PC-3 (cell line): ENCODE measurements around the gene NFIC. TPM values are rescaled to one million over a fixed set of nuclear protein-coding genes. Genes with fewer than 3 reads are reported as not detected.

ENCODE experiments used
- ATAC-seq: fragments of 200-7000 bp; cut with Tn5 transposase; 2 replicates; pipeline ENCODE4 v1.9.1; 2020; ENCODE audit warnings: mild to moderate bottlenecking, moderate library complexity
- BruUV-seq: library from RNA; stranded (reverse); fragments of 400-500 nt; replicated peaks from 2 replicates; lab custom pipeline; 2021; lab: Mats Ljungman, UMichigan
- CTCF ChIA-PET: fragments of 300-600 bp; sonication (Branson Sonifier 250); formaldehyde crosslinking; loops from one replicate; lab custom pipeline; 2022; ENCODE audit warnings: antibody characterized with exemption; lab: Charles Lee
- POLR2A ChIA-PET: fragments of 300-600 bp; sonication (Branson Sonifier 250); formaldehyde crosslinking; loops from one replicate; lab custom pipeline; 2022; ENCODE audit warnings: antibody characterized with exemption; ENCODE audit not compliant: unreplicated experiment; lab: Charles Lee
- DNase-seq: peaks from one replicate; pipeline ENCODE4 v3.0.0-alpha.2; 2015
- H2AFZ ChIP-seq: fragments of 300-600 bp; sonication (generic); 2 replicates; pipeline ENCODE4 v1.6.0; 2016; ENCODE audit warnings: antibody characterized with exemption, low read length
- H3F3A ChIP-seq: fragments of 300-600 bp; sonication (generic); one replicate; pipeline ENCODE4 v1.6.0; 2017; ENCODE audit warnings: antibody characterized with exemption, low read length, control low read depth, mild to moderate bottlenecking; ENCODE audit not compliant: unreplicated experiment
- H3K27ac ChIP-seq: fragments of 300-600 bp; sonication (generic); 2 replicates; pipeline ENCODE4 v1.5.1; 2016; ENCODE audit warnings: mild to moderate bottlenecking, low read length
- H3K27me3 ChIP-seq: fragments of 300-600 bp; sonication (generic); 2 replicates; pipeline ENCODE4 v1.6.1; 2016; ENCODE audit warnings: low read length, mixed read lengths
- H3K36me3 ChIP-seq: fragments of 300-600 bp; sonication (generic); 2 replicates; pipeline ENCODE4 v1.6.1; 2016; ENCODE audit warnings: low read depth, mixed run types, low read length, mixed read lengths
- H3K4me1 ChIP-seq: fragments of 300-600 bp; sonication (generic); 2 replicates; pipeline ENCODE4 v1.5.1; 2016; ENCODE audit warnings: low read length; ENCODE audit not compliant: insufficient read depth
- H3K4me2 ChIP-seq: fragments of 300-600 bp; sonication (generic); 2 replicates; pipeline ENCODE4 v1.6.0; 2016; ENCODE audit warnings: low read length
- H3K4me3 ChIP-seq: fragments of 300-600 bp; sonication (generic); 2 replicates; pipeline ENCODE4 v1.5.1; 2016; ENCODE audit warnings: mild to moderate bottlenecking, low read length, mixed read lengths
- H3K79me2 ChIP-seq: fragments of 300-600 bp; sonication (generic); 2 replicates; pipeline ENCODE4 v1.6.1; 2017; ENCODE audit warnings: low read length, mixed read lengths
- H3K9ac ChIP-seq: fragments of 300-600 bp; sonication (generic); 2 replicates; pipeline ENCODE4 v1.6.0; 2016; ENCODE audit warnings: mild to moderate bottlenecking, low read length
- H3K9me2 ChIP-seq: fragments of 300-600 bp; sonication (generic); replicated peaks from 2 replicates; pipeline ENCODE4 v1.6.1; 2016; ENCODE audit warnings: mixed run types, low read length, mixed read lengths
- H3K9me3 ChIP-seq: fragments of 300-600 bp; sonication (generic); 2 replicates; pipeline ENCODE4 v1.6.1; 2016; ENCODE audit warnings: low read length, mixed read lengths
- H4K20me1 ChIP-seq: fragments of 300-600 bp; sonication (generic); 2 replicates; pipeline ENCODE4 v1.6.1; 2016; ENCODE audit warnings: low read length, mixed read lengths
- EZH2 ChIP-seq: fragments of 300-600 bp; sonication (generic); IDR thresholded peaks from one replicate; pipeline ENCODE4 v1.6.1; 2017; ENCODE audit warnings: antibody characterized with exemption, mild to moderate bottlenecking, low read length; ENCODE audit not compliant: unreplicated experiment
- EZH2phosphoT487 ChIP-seq: fragments of 300-600 bp; sonication (generic); IDR thresholded peaks from 2 replicates; pipeline ENCODE4 v1.6.1; 2018; ENCODE audit warnings: mild to moderate bottlenecking, antibody characterized with exemption, low read length, borderline replicate concordance
- intact Hi-C: fragments of 100-400 bp; cut with micrococcal nuclease; formaldehyde crosslinking; loops from 2 replicates; pipeline ENCODE4 v1.9.0; 2023
- total RNA-seq: library from RNA; depleted of rRNA; stranded (reverse); fragments of >200 nt; gene quantifications from 2 replicates; pipeline ENCODE4 v1.2.3, GENCODE V29; 2014
- TF ChIP-seq, protein P1 (sequence below): fragments of 300-600 bp; sonication (generic); conservative IDR thresholded peaks from 2 replicates; pipeline ENCODE4 v1.5.1; 2017; ENCODE audit warnings: antibody characterized with exemption, low read depth, mild to moderate bottlenecking, low read length

Gene NFIC
- total RNA-seq, 1 experiment from 2014 or later = 31.7 TPM

DNA sequence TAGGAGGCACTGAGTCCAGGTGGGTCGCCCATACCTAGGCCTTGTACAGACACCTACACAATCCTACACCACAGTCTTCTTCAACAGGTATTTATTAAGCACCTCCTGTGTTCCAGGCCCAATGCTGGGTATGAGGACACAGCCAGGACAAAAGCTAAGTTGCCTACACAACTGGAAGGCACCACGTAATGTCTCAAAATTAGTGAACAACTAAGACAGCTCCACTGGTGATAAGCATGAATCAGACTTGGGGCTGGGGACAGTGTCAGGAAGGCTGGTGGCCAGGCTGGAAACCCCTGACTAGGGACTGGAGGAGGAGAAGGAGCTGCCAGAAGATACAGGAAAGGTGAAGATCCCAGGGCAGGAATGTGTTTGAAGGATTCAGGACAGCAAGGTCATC lies 111.6 kb downstream of the NFIC start:
- no peaks in the 10 kb centered on the region for H3K79me2 ChIP-seq
- H3K9me2 ChIP-seq = no peaks in the 10 kb centered on the region
- ATAC-seq (no peak), DNase-seq (no peak)
- H3K9ac ChIP-seq = no peak overlapping the region
- no peak overlapping the region for H3K4me2 ChIP-seq
- intact Hi-C loops = no loop called here
- no peaks in the 10 kb centered on the region for H3K36me3 ChIP-seq
- H3K27me3 ChIP-seq = no peaks in the 10 kb centered on the region
- H3K27ac ChIP-seq = no peak overlapping the region
- ChIA-PET POLR2A (no interaction called here), CTCF (no interaction called here)
- no TSS peak for BruUV-seq
- no peak overlapping the region for H3K4me3 ChIP-seq
- H3K9me3 ChIP-seq = no peaks in the 10 kb centered on the region
- H3K4me1 ChIP-seq = no peaks in the 10 kb centered on the region
- no peaks in the 10 kb centered on the region for H4K20me1 ChIP-seq
- no peaks in the 10 kb centered on the region for H3F3A ChIP-seq
- TF ChIP-seq, protein P1, sequence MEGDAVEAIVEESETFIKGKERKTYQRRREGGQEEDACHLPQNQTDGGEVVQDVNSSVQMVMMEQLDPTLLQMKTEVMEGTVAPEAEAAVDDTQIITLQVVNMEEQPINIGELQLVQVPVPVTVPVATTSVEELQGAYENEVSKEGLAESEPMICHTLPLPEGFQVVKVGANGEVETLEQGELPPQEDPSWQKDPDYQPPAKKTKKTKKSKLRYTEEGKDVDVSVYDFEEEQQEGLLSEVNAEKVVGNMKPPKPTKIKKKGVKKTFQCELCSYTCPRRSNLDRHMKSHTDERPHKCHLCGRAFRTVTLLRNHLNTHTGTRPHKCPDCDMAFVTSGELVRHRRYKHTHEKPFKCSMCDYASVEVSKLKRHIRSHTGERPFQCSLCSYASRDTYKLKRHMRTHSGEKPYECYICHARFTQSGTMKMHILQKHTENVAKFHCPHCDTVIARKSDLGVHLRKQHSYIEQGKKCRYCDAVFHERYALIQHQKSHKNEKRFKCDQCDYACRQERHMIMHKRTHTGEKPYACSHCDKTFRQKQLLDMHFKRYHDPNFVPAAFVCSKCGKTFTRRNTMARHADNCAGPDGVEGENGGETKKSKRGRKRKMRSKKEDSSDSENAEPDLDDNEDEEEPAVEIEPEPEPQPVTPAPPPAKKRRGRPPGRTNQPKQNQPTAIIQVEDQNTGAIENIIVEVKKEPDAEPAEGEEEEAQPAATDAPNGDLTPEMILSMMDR = no peak
- TF ChIP-seq EZH2 (no peak), EZH2phosphoT487 (no peak)
- H2AFZ ChIP-seq = no peak overlapping the region

DNA sequence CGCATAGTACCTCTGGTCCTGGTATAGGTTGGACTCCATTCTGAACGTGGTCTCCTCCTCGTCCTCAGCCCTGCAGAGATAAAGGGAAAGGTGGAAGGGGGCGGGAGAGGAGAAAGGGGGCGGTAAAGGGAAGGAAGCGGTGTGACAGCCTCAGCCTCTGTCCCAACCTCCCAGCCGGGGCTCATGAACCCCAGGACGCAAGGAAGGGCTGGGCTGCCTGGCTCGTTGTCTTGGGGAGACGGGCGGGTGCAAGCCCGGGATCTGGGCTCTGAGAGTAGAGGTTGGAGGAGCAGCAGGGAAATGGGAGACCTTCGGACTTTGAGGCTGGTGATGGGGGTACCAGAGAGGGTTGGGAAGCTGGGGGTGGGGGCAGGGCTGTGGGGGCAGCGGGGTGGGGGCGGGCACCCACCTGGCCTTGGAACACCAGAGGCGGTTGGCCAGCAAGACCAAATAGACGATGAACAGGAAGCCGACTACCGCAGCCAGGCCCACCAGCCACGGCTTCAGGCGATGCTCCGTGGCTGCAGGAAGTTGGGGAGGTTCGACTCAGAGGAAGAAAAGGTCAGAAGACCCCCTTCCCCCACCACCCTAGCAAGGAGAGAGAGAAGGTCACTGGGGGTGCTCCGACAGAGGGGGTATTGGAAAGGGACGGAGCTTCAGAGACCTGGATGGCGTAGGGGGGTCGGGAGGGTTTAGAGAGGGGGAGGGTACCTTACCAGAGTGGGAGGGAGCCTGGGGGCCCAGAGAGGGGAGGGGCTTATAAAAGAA lies 112.2 kb downstream of the NFIC start:
- Histone ChIP-seq H3K27me3 (no peaks in the 10 kb centered on the region), H3K36me3 (no peaks in the 10 kb centered on the region), H3K9ac (no peak overlapping the region), H3K4me3 (no peak overlapping the region), H4K20me1 (no peaks in the 10 kb centered on the region), H3K9me3 (no peaks in the 10 kb centered on the region), H3K4me1 (no peaks in the 10 kb centered on the region), H3K9me2 (no peaks in the 10 kb centered on the region), H3K4me2 (no peak overlapping the region), H3K79me2 (no peaks in the 10 kb centered on the region), H2AFZ (no peak overlapping the region), H3K27ac (no peak overlapping the region), H3F3A (no peaks in the 10 kb centered on the region)
- no TSS peak for BruUV-seq
- POLR2A ChIA-PET = no interaction called here
- ATAC-seq (no peak), DNase-seq (no peak)
- intact Hi-C loops = no loop called here
- TF ChIP-seq, protein P1 = no peak
- CTCF ChIA-PET = no interaction called here

DNA sequence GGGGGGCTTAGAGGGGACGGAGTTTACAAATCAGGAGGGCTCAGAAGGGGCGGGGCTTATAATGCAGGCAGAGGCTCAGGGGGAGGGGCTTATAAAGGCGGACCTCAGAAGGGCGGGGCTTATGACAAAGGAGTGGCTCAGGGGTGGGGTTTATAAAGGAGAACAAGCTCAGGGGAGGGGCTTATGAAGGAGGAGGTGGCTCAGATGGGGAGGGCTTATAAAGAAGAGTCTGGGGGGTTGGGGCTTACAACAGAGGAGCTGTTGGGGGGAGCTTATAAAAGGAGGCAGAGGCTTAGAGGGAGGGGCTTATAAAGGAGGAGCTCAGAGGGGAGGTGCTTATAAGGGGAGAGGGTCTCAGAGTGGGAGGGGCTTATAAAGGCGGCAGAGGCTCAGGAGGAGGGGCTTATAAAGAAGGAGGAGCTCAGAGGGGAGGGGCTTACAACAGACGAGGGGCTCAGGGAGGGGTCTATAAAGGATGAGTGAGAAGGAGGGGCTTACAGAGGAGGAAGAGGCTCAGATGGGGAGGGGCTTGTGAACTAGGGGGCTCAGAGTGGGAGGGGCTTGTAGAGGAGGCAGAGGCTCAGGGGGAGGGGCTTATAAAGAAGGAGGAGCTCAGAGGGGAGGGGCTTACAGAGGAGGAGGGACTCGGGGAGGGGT lies 112.9 kb downstream of the NFIC start:
- ATAC-seq (no peak), DNase-seq (peak; percentile 5)
- intact Hi-C loops = no loop called here
- H3K9me2 ChIP-seq = no peaks in the 10 kb centered on the region
- no peaks in the 10 kb centered on the region for H3K9me3 ChIP-seq
- H3K36me3 ChIP-seq = no peaks in the 10 kb centered on the region
- ChIA-PET POLR2A (no interaction called here), CTCF (no interaction called here)
- H2AFZ ChIP-seq = no peak overlapping the region
- H3K9ac ChIP-seq = no peak overlapping the region
- H3K4me3 ChIP-seq = no peak overlapping the region
- H3F3A ChIP-seq = no peaks in the 10 kb centered on the region
- no peaks in the 10 kb centered on the region for H4K20me1 ChIP-seq
- H3K27ac ChIP-seq = no peak overlapping the region
- H3K27me3 ChIP-seq = no peaks in the 10 kb centered on the region
- no TSS peak for BruUV-seq
- no peaks in the 10 kb centered on the region for H3K79me2 ChIP-seq
- TF ChIP-seq EZH2 (no peak), EZH2phosphoT487 (no peak)
- TF ChIP-seq, protein P1 = no peak
- no peaks in the 10 kb centered on the region for H3K4me1 ChIP-seq
- H3K4me2 ChIP-seq = no peak overlapping the region
